Suprapubic skin (tissue), 4 donors: ENCODE results near the gene MYO15A. TPM values are rescaled to one million over a fixed set of nuclear protein-coding genes. Genes with fewer than 3 reads are reported as not detected.

Experiments
- DNase-seq, 2 donors: peaks; one replicate each; pipeline ENCODE4 v3.0.0-alpha.2; 2019; ENCODE audit warnings: low spot score in 2 of 2
- H3K27ac ChIP-seq: fragments of 200-600 bp; sonication (generic); one replicate; pipeline ENCODE4 v1.5.1; 2019
- H3K27me3 ChIP-seq: fragments of 200-600 bp; sonication (generic); one replicate; pipeline ENCODE4 v1.5.1; 2019
- H3K36me3 ChIP-seq: fragments of 200-600 bp; sonication (generic); one replicate; pipeline ENCODE4 v1.5.1; 2019
- H3K4me1 ChIP-seq: fragments of 200-600 bp; sonication (generic); one replicate; pipeline ENCODE4 v1.5.1; 2019
- H3K4me3 ChIP-seq: fragments of 200-600 bp; sonication (generic); one replicate; pipeline ENCODE4 v1.5.1; 2019; ENCODE audit warnings: mild to moderate bottlenecking
- H3K9me3 ChIP-seq: fragments of 200-600 bp; sonication (generic); one replicate; pipeline ENCODE4 v1.5.1; 2019
- CTCF ChIP-seq, 2 donors: fragments of 200-600 bp in 1 of 2; fragments of 450-650 bp in 1 of 2; sonication (generic) in 1 of 2; IDR thresholded peaks; one replicate each; pipeline ENCODE4 v1.5.1; 2016 to 2019; ENCODE audit warnings: antibody characterized with exemption in 2 of 2, mild to moderate bottlenecking in 1 of 2, moderate library complexity in 1 of 2
- EP300 ChIP-seq: sonication (generic); formaldehyde crosslinking; IDR thresholded peaks from one replicate; pipeline ENCODE4 v1.6.1; 2017; ENCODE audit warnings: antibody characterized with exemption
- POLR2A ChIP-seq, 2 donors: fragments of 450-650 bp; IDR thresholded peaks; one replicate each; pipeline ENCODE4 v1.6.1; 2017; ENCODE audit warnings: antibody characterized with exemption in 2 of 2, mild to moderate bottlenecking in 2 of 2, moderate library complexity in 2 of 2
- POLR2AphosphoS5 ChIP-seq, 3 donors: sonication (generic); formaldehyde crosslinking; IDR thresholded peaks; one replicate each; pipeline ENCODE4 v1.6.1; 2017; ENCODE audit warnings: antibody characterized with exemption in 3 of 3
- WGBS: methylation state at CpG from one replicate; pipeline ENCODE4 v1.1.5; 2018; 5-methylcytosine and 5-hydroxymethylcytosine counted together
- total RNA-seq, 4 donors: library from RNA; depleted of rRNA; stranded (reverse); fragments of >200 nt; gene quantifications; one replicate each; pipeline ENCODE4 v1.1.0, GENCODE V29; 2016

The MYO15A gene
- total RNA-seq, 4 donors from 2014 or later, result 0.23 to 0.49 (median 0.41) TPM

- Histone ChIP-seq H3K4me3 (peak overlapping the region; percentile 45), H3K4me1 (peaks cover 21% of the 10 kb centered on the region)
- DNase-seq, result peak; percentile 97 to 98
These were observed 49.6 kb downstream of the MYO15A start for GRCh38 chr17:18158022-18158600.

GRCh38 chr17:18159551-18160120 is 51.1 kb downstream of the MYO15A start:
- Histone ChIP-seq H3K27me3 (no peaks in the 10 kb centered on the region), H3K36me3 (no peaks in the 10 kb centered on the region), H3K27ac (no peak overlapping the region), H3K9me3 (no peaks in the 10 kb centered on the region), H3K4me3 (no peak overlapping the region), H3K4me1 (peaks cover 18% of the 10 kb centered on the region)
- 84% methylated on average over 3 of the region's 3 CpGs for WGBS
- TF ChIP-seq EP300, result no peak
- TF ChIP-seq POLR2AphosphoS5 (IDR thresholded peaks at IDR 0.05), result no peak
- TF ChIP-seq CTCF (IDR thresholded peaks at IDR 0.05), result no peak
- TF ChIP-seq POLR2A (IDR thresholded peaks at IDR 0.05), result no peak
- DNase-seq, result no peak

More at GRCh38 chr17:18158022-18158600, 49.6 kb downstream of the MYO15A start:
- no peaks in the 10 kb centered on the region for H3K36me3 ChIP-seq
- WGBS, result 2% methylated on average over 26 of the region's 26 CpGs
- no peak overlapping the region for H3K27ac ChIP-seq
- no peaks in the 10 kb centered on the region for H3K27me3 ChIP-seq
- TF ChIP-seq CTCF (IDR thresholded peaks at IDR 0.05) (no peak), EP300 (no peak), POLR2AphosphoS5 (IDR thresholded peaks at IDR 0.05) (no peak), POLR2A (IDR thresholded peaks at IDR 0.05) (no peak)
- H3K9me3 ChIP-seq, result no peaks in the 10 kb centered on the region

GRCh38 chr17:18160128-18160856 is 51.7 kb downstream of the MYO15A start:
- no peak overlapping the region for H3K27ac ChIP-seq
- TF ChIP-seq POLR2A (IDR thresholded peaks at IDR 0.05), result no peak
- no peak for TF ChIP-seq POLR2AphosphoS5 (IDR thresholded peaks at IDR 0.05)
- no peak for TF ChIP-seq EP300
- TF ChIP-seq CTCF (IDR thresholded peaks at IDR 0.05), result no peak
- H3K36me3 ChIP-seq, result no peaks in the 10 kb centered on the region
- H3K4me1 ChIP-seq, result peaks cover 18% of the 10 kb centered on the region
- DNase-seq, result no peak
- 86% methylated on average over 5 of the region's 5 CpGs for WGBS
- H3K9me3 ChIP-seq, result no peaks in the 10 kb centered on the region
- no peak overlapping the region for H3K4me3 ChIP-seq
- no peaks in the 10 kb centered on the region for H3K27me3 ChIP-seq

- TF ChIP-seq EP300 (no peak), POLR2A (IDR thresholded peaks at IDR 0.05) (no peak), POLR2AphosphoS5 (IDR thresholded peaks at IDR 0.05) (no peak), CTCF (IDR thresholded peaks at IDR 0.05) (no peak)
- Histone ChIP-seq H3K27me3 (no peaks in the 10 kb centered on the region), H3K36me3 (no peaks in the 10 kb centered on the region), H3K27ac (no peak overlapping the region), H3K9me3 (no peaks in the 10 kb centered on the region), H3K4me1 (peaks cover 16% of the 10 kb centered on the region), H3K4me3 (no peak overlapping the region)
- 74% methylated on average over 12 of the region's 12 CpGs for WGBS
- no peak for DNase-seq
These were observed 52.9 kb downstream of the MYO15A start for GRCh38 chr17:18161207-18162145.
